ENCODE results near the gene GRM8.

DNA sequence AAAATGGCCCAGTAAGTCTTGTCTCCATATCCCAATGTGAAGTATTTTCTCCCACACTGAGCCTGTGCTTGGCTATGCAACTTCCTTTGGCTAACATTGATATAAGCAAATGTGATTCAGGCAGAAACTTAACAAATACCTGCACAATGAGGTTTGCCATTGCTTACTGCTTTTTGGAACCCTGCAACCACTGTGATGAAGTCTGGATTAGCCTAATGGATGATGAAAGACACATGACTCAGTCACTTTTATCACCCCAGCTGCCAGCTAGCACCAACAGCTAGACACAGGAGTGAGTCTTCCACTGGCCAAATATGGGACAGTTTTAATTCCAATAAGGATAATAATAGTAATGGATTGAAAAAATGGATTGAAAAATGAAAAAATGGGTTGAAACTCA, 854.5 kb downstream of the GRM8 start:
- TF ChIP-seq CTCF (IDR thresholded peaks at IDR 0.05; ENCODE audit: low read depth, low read length, poor library complexity, severe bottlenecking), result no peak
- TF ChIP-seq EZH2phosphoT487 (IDR thresholded peaks at IDR 0.05; ENCODE audit: borderline replicate concordance, low read length), result no peak
